ENCODE results near the gene NAALADL2.
"Not testable (repeated sequence)": the region's sequence is repeated elsewhere in the genome, so short reads cannot be mapped to it uniquely, and the experiment has no call there.

The NAALADL2 gene

GRCh38 chr3:175260145-175260794 lies 401.1 kb downstream of the NAALADL2 start:
- Histone ChIP-seq H3K36me3 (ENCODE audit: control insufficient read depth, insufficient read depth, low read length) (no peaks in the 10 kb centered on the region), H3K4me1 (ENCODE audit: control insufficient read depth, insufficient read depth, low read length) (no peaks in the 10 kb centered on the region), H3K9ac (ENCODE audit: low read depth, low read length) (no peak overlapping the region), H3K4me3 (ENCODE audit: low read depth, low read length) (no peak overlapping the region), H3K27me3 (ENCODE audit: control insufficient read depth, insufficient read depth, low read length) (no peaks in the 10 kb centered on the region), H3K27ac (ENCODE audit: low read depth, low read length) (no peak overlapping the region), H3K9me3 (ENCODE audit: control insufficient read depth, insufficient read depth, low read length) (no peaks in the 10 kb centered on the region)

- H3K9ac ChIP-seq (ENCODE audit: low read depth, low read length): no peak overlapping the region
- no peak overlapping the region for H3K27ac ChIP-seq (ENCODE audit: low read depth, low read length)
- no peaks in the 10 kb centered on the region for H3K27me3 ChIP-seq (ENCODE audit: control insufficient read depth, insufficient read depth, low read length)
- H3K4me3 ChIP-seq (ENCODE audit: low read depth, low read length): no peak overlapping the region
- no peaks in the 10 kb centered on the region for H3K36me3 ChIP-seq (ENCODE audit: control insufficient read depth, insufficient read depth, low read length)
- H3K4me1 ChIP-seq (ENCODE audit: control insufficient read depth, insufficient read depth, low read length): no peaks in the 10 kb centered on the region
- H3K9me3 ChIP-seq (ENCODE audit: control insufficient read depth, insufficient read depth, low read length): no peaks in the 10 kb centered on the region
These were observed 407.3 kb downstream of the NAALADL2 start for GRCh38 chr3:175266478-175266877.

- no peaks in the 10 kb centered on the region for H3K4me1 ChIP-seq (ENCODE audit: control insufficient read depth, insufficient read depth, low read length)
- H3K36me3 ChIP-seq (ENCODE audit: control insufficient read depth, insufficient read depth, low read length): no peaks in the 10 kb centered on the region
- no peaks in the 10 kb centered on the region for H3K9me3 ChIP-seq (ENCODE audit: control insufficient read depth, insufficient read depth, low read length)
- H3K27ac ChIP-seq (ENCODE audit: low read depth, low read length): no peak overlapping the region
- H3K27me3 ChIP-seq (ENCODE audit: control insufficient read depth, insufficient read depth, low read length): no peaks in the 10 kb centered on the region
- H3K4me3 ChIP-seq (ENCODE audit: low read depth, low read length): no peak overlapping the region
- no peak overlapping the region for H3K9ac ChIP-seq (ENCODE audit: low read depth, low read length)
These were observed 408.0 kb downstream of the NAALADL2 start for GRCh38 chr3:175267121-175267531.

- no peak overlapping the region for H3K27ac ChIP-seq (ENCODE audit: low read depth, low read length)
- no peak overlapping the region for H3K9ac ChIP-seq (ENCODE audit: low read depth, low read length)
These were observed 408.4 kb downstream of the NAALADL2 start for GRCh38 chr3:175267561-175267960.

GRCh38 chr3:175269394-175269793 lies 410.3 kb downstream of the NAALADL2 start:
- H3K27ac ChIP-seq (ENCODE audit: low read depth, low read length): no peak overlapping the region
- H3K9ac ChIP-seq (ENCODE audit: low read depth, low read length): no peak overlapping the region
- no peaks in the 10 kb centered on the region for H3K4me1 ChIP-seq (ENCODE audit: control insufficient read depth, insufficient read depth, low read length)
- H3K9me3 ChIP-seq (ENCODE audit: control insufficient read depth, insufficient read depth, low read length): no peaks in the 10 kb centered on the region
- H3K4me3 ChIP-seq (ENCODE audit: low read depth, low read length): no peak overlapping the region
- H3K36me3 ChIP-seq (ENCODE audit: control insufficient read depth, insufficient read depth, low read length): no peaks in the 10 kb centered on the region
- H3K27me3 ChIP-seq (ENCODE audit: control insufficient read depth, insufficient read depth, low read length): no peaks in the 10 kb centered on the region

More at GRCh38 chr3:175267561-175267960, 408.4 kb downstream of the NAALADL2 start:
- no peaks in the 10 kb centered on the region for H3K27me3 ChIP-seq (ENCODE audit: control insufficient read depth, insufficient read depth, low read length)
- no peaks in the 10 kb centered on the region for H3K9me3 ChIP-seq (ENCODE audit: control insufficient read depth, insufficient read depth, low read length)
- H3K4me3 ChIP-seq (ENCODE audit: low read depth, low read length): no peak overlapping the region
- H3K36me3 ChIP-seq (ENCODE audit: control insufficient read depth, insufficient read depth, low read length): no peaks in the 10 kb centered on the region
- no peaks in the 10 kb centered on the region for H3K4me1 ChIP-seq (ENCODE audit: control insufficient read depth, insufficient read depth, low read length)

GRCh38 chr3:175270198-175270837 lies 411.2 kb downstream of the NAALADL2 start:
- Histone ChIP-seq H3K27ac (ENCODE audit: low read depth, low read length) (no peak overlapping the region), H3K9ac (ENCODE audit: low read depth, low read length) (no peak overlapping the region), H3K4me3 (ENCODE audit: low read depth, low read length) (no peak overlapping the region), H3K9me3 (ENCODE audit: control insufficient read depth, insufficient read depth, low read length) (no peaks in the 10 kb centered on the region), H3K4me1 (ENCODE audit: control insufficient read depth, insufficient read depth, low read length) (no peaks in the 10 kb centered on the region), H3K27me3 (ENCODE audit: control insufficient read depth, insufficient read depth, low read length) (no peaks in the 10 kb centered on the region), H3K36me3 (ENCODE audit: control insufficient read depth, insufficient read depth, low read length) (no peaks in the 10 kb centered on the region)

- Histone ChIP-seq H3K27ac (ENCODE audit: low read depth, low read length) (no peak overlapping the region), H3K4me1 (ENCODE audit: control insufficient read depth, insufficient read depth, low read length) (no peaks in the 10 kb centered on the region), H3K9ac (ENCODE audit: low read depth, low read length) (no peak overlapping the region), H3K4me3 (ENCODE audit: low read depth, low read length) (no peak overlapping the region), H3K27me3 (ENCODE audit: control insufficient read depth, insufficient read depth, low read length) (no peaks in the 10 kb centered on the region), H3K9me3 (ENCODE audit: control insufficient read depth, insufficient read depth, low read length) (no peaks in the 10 kb centered on the region), H3K36me3 (ENCODE audit: control insufficient read depth, insufficient read depth, low read length) (no peaks in the 10 kb centered on the region)
These were observed 411.7 kb downstream of the NAALADL2 start for GRCh38 chr3:175270866-175271265.

- not testable (repeated sequence) for H3K27ac ChIP-seq (ENCODE audit: low read depth, low read length); H3K9ac ChIP-seq (ENCODE audit: low read depth, low read length); H3K36me3 ChIP-seq (ENCODE audit: control insufficient read depth, insufficient read depth, low read length); H3K27me3 ChIP-seq (ENCODE audit: control insufficient read depth, insufficient read depth, low read length); H3K4me3 ChIP-seq (ENCODE audit: low read depth, low read length); H3K4me1 ChIP-seq (ENCODE audit: control insufficient read depth, insufficient read depth, low read length); H3K9me3 ChIP-seq (ENCODE audit: control insufficient read depth, insufficient read depth, low read length)
These were observed 412.3 kb downstream of the NAALADL2 start for GRCh38 chr3:175271465-175271864.

GRCh38 chr3:175272392-175272791 lies 413.3 kb downstream of the NAALADL2 start:
- Histone ChIP-seq H3K36me3 (ENCODE audit: control insufficient read depth, insufficient read depth, low read length) (no peaks in the 10 kb centered on the region), H3K27me3 (ENCODE audit: control insufficient read depth, insufficient read depth, low read length) (no peaks in the 10 kb centered on the region), H3K27ac (ENCODE audit: low read depth, low read length) (no peak overlapping the region), H3K9me3 (ENCODE audit: control insufficient read depth, insufficient read depth, low read length) (no peaks in the 10 kb centered on the region), H3K9ac (ENCODE audit: low read depth, low read length) (no peak overlapping the region), H3K4me3 (ENCODE audit: low read depth, low read length) (no peak overlapping the region), H3K4me1 (ENCODE audit: control insufficient read depth, insufficient read depth, low read length) (no peaks in the 10 kb centered on the region)

GRCh38 chr3:175273573-175273972 lies 414.4 kb downstream of the NAALADL2 start:
- no peaks in the 10 kb centered on the region for H3K4me1 ChIP-seq (ENCODE audit: control insufficient read depth, insufficient read depth, low read length)
- no peaks in the 10 kb centered on the region for H3K36me3 ChIP-seq (ENCODE audit: control insufficient read depth, insufficient read depth, low read length)
- H3K27ac ChIP-seq (ENCODE audit: low read depth, low read length): no peak overlapping the region
- H3K27me3 ChIP-seq (ENCODE audit: control insufficient read depth, insufficient read depth, low read length): no peaks in the 10 kb centered on the region
- H3K4me3 ChIP-seq (ENCODE audit: low read depth, low read length): no peak overlapping the region
- H3K9ac ChIP-seq (ENCODE audit: low read depth, low read length): no peak overlapping the region
- no peaks in the 10 kb centered on the region for H3K9me3 ChIP-seq (ENCODE audit: control insufficient read depth, insufficient read depth, low read length)

GRCh38 chr3:175274056-175274455 lies 414.9 kb downstream of the NAALADL2 start:
- H3K4me1 ChIP-seq (ENCODE audit: control insufficient read depth, insufficient read depth, low read length): no peaks in the 10 kb centered on the region
- H3K36me3 ChIP-seq (ENCODE audit: control insufficient read depth, insufficient read depth, low read length): no peaks in the 10 kb centered on the region
- no peak overlapping the region for H3K4me3 ChIP-seq (ENCODE audit: low read depth, low read length)
- H3K27ac ChIP-seq (ENCODE audit: low read depth, low read length): no peak overlapping the region
- no peak overlapping the region for H3K9ac ChIP-seq (ENCODE audit: low read depth, low read length)
- no peaks in the 10 kb centered on the region for H3K27me3 ChIP-seq (ENCODE audit: control insufficient read depth, insufficient read depth, low read length)
- no peaks in the 10 kb centered on the region for H3K9me3 ChIP-seq (ENCODE audit: control insufficient read depth, insufficient read depth, low read length)

Data from HUES48 (cell line).